Right lobe of liver (tissue), 6 donors: ENCODE results near the gene SLC35A5. TPM values are rescaled to one million over a fixed set of nuclear protein-coding genes. Genes with fewer than 3 reads are reported as not detected.
A peak's percentile ranks its signal among the peaks of the same experiment; 100 is the strongest.
"Not testable (repeated sequence)": the region's sequence is repeated elsewhere in the genome, so short reads cannot be mapped to it uniquely, and the experiment has no call there.

ENCODE experiments used
- ATAC-seq, 4 donors: fragments of 200-7000 bp; cut with Tn5 transposase; one replicate each; pipeline ENCODE4 v1.9.1; 2020; ENCODE audit warnings: mild to moderate bottlenecking in 4 of 4, moderate library complexity in 4 of 4
- DNase-seq, 3 donors: peaks; one replicate each; pipeline ENCODE4 v3.0.0-alpha.2; 2020
- H3K27ac ChIP-seq, 3 donors: fragments of 200-600 bp; one replicate each; pipeline ENCODE4 v1.8.0; 2022
- H3K27me3 ChIP-seq, 2 donors: fragments of 200-600 bp; one replicate each; pipeline ENCODE4 v1.8.0; 2022
- H3K36me3 ChIP-seq, 4 donors: fragments of 200-600 bp; sonication (generic) in 1 of 4; one replicate each; pipeline versions ENCODE4 v1.5.1 to v1.8.0; 2017 to 2022; ENCODE audit warnings: control low read depth in 1 of 4
- H3K4me1 ChIP-seq, 4 donors: fragments of 200-600 bp; sonication (generic) in 1 of 4; one replicate each; pipeline versions ENCODE4 v1.5.1 to v1.8.0; 2017 to 2022; ENCODE audit warnings: control low read depth in 1 of 4
- H3K4me3 ChIP-seq, 3 donors: fragments of 200-600 bp; one replicate each; pipeline ENCODE4 v1.8.0; 2022
- H3K9me3 ChIP-seq, 4 donors: fragments of 200-600 bp; sonication (generic) in 1 of 4; one replicate each; pipeline versions ENCODE4 v1.5.1 to v1.8.0; 2017 to 2022; ENCODE audit warnings: control low read depth in 1 of 4
- CTCF ChIP-seq, 4 donors: fragments of 200-600 bp in 3 of 4; fragments of 450-650 bp in 1 of 4; IDR thresholded peaks; one replicate each; pipeline versions ENCODE4 v1.5.1 to v1.8.0; 2016 to 2022; ENCODE audit warnings: antibody characterized with exemption in 4 of 4, mild to moderate bottlenecking in 2 of 4
- POLR2A ChIP-seq: fragments of 450-650 bp; IDR thresholded peaks from one replicate; pipeline ENCODE4 v1.6.1; 2017; ENCODE audit warnings: antibody characterized with exemption, mild to moderate bottlenecking
- WGBS: methylation state at CpG from one replicate; pipeline ENCODE4 v1.1.6; 2018; ENCODE audit warnings: low coverage, low lambda C conversion rate; ENCODE audit not compliant: insufficient coverage; ENCODE audit errors: missing lambda C conversion rate; 5-methylcytosine and 5-hydroxymethylcytosine counted together
- intact Hi-C, 2 donors: fragments of 100-400 bp; cut with DNase I; formaldehyde crosslinking; loops; one replicate each; pipeline versions ENCODE4 v1.11.2 to v1.14.1; 2022
- long read RNA-seq: library from polyadenylated mRNA; unstranded; transcript quantifications from one replicate; pipeline ENCODE4 v2.0.0, GENCODE V29; 2019
- total RNA-seq, 6 experiments: library from RNA; depleted of rRNA in 2 of 6; stranded (reverse); fragments of >200 nt in 2 of 6; fragmentation: NEBNext Ultra II Directional in 3 of 6; extraction: Animal tissue kit (Norgen Biotek cat#: 25700) in 3 of 6; gene quantifications; one replicate each; pipeline versions ENCODE4 v1.1.0 to v1.2.4, GENCODE V29; 2016 to 2023
- donor health status: DM: no; HTN: yes; CAD: no.
- donor health status: DM: no; HTN: no; CAD: no.
- donor health status: DM: no; HTN: no; CAD: no.
- donor health status: DM: no; HTN: yes; CAD: no.
- donor health status: DM: no; HTN: yes; CAD: no.

Gene SLC35A5
- 10 to 100 TPM; 12.2 to 24.0 (median 17.7) TPM for total RNA-seq
- long read RNA-seq, full-length matches to known transcripts: 4 of 4 reads
- long read RNA-seq, partial matches to known transcripts: 0 of 4 reads
- long read RNA-seq, other reads (novel, unspliced or antisense): 0 of 4 reads

DNA sequence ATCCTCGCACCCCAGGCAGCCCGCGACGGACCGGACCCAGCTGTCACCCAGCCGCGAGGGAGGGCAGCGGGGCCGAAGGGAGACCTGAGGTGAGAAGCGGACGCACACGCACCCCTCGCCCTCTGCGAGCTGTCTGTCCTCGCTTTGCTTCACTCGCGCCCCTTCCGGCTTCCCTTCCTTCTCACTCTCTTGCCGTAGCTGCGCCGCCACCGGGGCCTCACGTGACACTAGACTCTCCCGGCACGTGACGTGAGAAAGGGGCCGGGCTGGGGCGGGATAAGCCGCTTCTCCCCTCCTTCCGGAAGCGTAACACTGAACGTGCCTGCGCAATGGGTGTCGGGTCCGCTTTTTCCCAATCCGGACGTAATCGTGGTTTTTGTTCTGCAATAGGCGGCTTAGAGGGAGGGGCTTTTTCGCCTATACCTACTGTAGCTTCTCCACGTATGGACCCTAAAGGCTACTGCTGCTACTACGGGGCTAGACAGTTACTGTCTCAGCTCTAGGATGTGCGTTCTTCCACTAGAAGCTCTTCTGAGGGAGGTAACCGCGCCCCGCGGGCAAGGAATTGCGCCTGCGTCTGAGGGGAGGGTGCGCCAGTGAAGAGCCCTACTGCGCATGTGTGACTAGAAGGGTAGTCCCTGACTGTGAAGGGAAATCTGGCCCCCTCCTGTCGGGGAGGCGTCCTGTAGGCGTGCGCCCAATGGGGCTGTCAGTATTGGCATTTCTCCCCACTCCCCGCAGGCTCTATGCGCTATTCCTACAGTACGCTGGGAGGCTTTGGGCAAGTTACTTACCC lies at the start of gene SLC35A5, which contains the start of gene ATG3:
Gene SLC35A5 (plus strand): TSS at position 312 of the 796 bp plus-strand sequence. CDS start 1,359 bp downstream, outside the sequence.
Gene ATG3 (minus strand): TSS at position 229 of the 796 bp plus-strand sequence. CDS start 434 bp downstream, outside the sequence.
- H3K9me3 ChIP-seq: no peaks in the 10 kb centered on the region
- H3K36me3 ChIP-seq: no peaks in the 10 kb centered on the region
- intact Hi-C loops: no loop called here
- 0% methylated on average over 22 of the region's 58 CpGs for WGBS
- peaks cover 0 to 26% (median 5%) of the 10 kb centered on the region in 4 donors for H3K4me1 ChIP-seq
- peak; percentile 90 to 94 (median 91) for ATAC-seq
- H3K4me3 ChIP-seq: peak within 1 kb of the TSS; percentile 78 to 96 (median 94)
- no peaks in the 10 kb centered on the region for H3K27me3 ChIP-seq
- H3K27ac ChIP-seq: peak within 1 kb of the TSS; percentile 93 to 95 (median 94)
- peak; percentile 98 to 99 (median 99) for DNase-seq
- peak in 2 of 4 donors; percentile 3 to 15 for TF ChIP-seq CTCF (IDR thresholded peaks at IDR 0.05)
- TF ChIP-seq POLR2A: peak; percentile 74

GRCh38 chr3:112512320-112512719 lies 49.5 kb upstream of the SLC35A5 start:
- DNase-seq (no peak), ATAC-seq (no peak)
- TF ChIP-seq CTCF (IDR thresholded peaks at IDR 0.05) (no peak), POLR2A (no peak)
- Histone ChIP-seq H3K27me3 (no peaks in the 10 kb centered on the region), H3K27ac (no peak overlapping the region), H3K9me3 (no peaks in the 10 kb centered on the region), H3K4me1 (no peaks in the 10 kb centered on the region), H3K36me3 (no peaks in the 10 kb centered on the region), H3K4me3 (no peak overlapping the region)
- intact Hi-C loops: no loop called here

GRCh38 chr3:112514527-112515128 lies 47.2 kb upstream of the SLC35A5 start:
- no peak overlapping the region for H3K27ac ChIP-seq
- TF ChIP-seq CTCF (IDR thresholded peaks at IDR 0.05) (no peak), POLR2A (no peak)
- H3K36me3 ChIP-seq: no peaks in the 10 kb centered on the region
- H3K27me3 ChIP-seq: no peaks in the 10 kb centered on the region
- no peak overlapping the region for H3K4me3 ChIP-seq
- no peaks in the 10 kb centered on the region for H3K9me3 ChIP-seq
- ATAC-seq (no peak), DNase-seq (no peak)
- no peaks in the 10 kb centered on the region for H3K4me1 ChIP-seq
- 40% methylated on average over 2 of the region's 2 CpGs for whole genome bisulfite sequencing
- intact Hi-C loops: no loop called here

DNA sequence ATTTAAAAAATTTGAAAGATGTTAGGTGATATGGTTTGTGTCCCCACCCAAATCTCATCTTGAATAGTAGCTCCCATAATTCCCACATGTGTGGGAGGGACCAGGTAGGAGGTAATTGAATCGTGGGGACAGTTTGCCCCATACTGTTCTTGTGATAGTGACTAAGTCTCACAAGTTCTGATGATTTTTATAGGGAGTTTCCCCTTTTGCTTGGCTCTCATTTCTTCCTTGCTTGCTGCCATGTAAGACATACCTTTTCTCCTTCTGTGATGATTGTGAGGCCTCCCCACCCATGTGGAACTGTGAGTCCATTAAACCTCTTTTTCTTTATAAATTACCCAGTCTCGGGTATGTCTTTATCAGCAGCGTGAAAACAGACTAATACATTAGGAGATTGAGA lies 42.9 kb upstream of the SLC35A5 start:
- DNase-seq, H3K4me3 ChIP-seq, ATAC-seq, H3K36me3 ChIP-seq, H3K9me3 ChIP-seq, H3K27me3 ChIP-seq, intact Hi-C loops, H3K27ac ChIP-seq, H3K4me1 ChIP-seq: not testable (repeated sequence)
- 46% methylated on average over 3 of the region's 3 CpGs for WGBS
